Measurements from ENCODE around the gene LONP1.

GRCh38 chr19:5749505-5749904 is 29.6 kb upstream of the LONP1 start:
- TF ChIP-seq, protein P1, sequence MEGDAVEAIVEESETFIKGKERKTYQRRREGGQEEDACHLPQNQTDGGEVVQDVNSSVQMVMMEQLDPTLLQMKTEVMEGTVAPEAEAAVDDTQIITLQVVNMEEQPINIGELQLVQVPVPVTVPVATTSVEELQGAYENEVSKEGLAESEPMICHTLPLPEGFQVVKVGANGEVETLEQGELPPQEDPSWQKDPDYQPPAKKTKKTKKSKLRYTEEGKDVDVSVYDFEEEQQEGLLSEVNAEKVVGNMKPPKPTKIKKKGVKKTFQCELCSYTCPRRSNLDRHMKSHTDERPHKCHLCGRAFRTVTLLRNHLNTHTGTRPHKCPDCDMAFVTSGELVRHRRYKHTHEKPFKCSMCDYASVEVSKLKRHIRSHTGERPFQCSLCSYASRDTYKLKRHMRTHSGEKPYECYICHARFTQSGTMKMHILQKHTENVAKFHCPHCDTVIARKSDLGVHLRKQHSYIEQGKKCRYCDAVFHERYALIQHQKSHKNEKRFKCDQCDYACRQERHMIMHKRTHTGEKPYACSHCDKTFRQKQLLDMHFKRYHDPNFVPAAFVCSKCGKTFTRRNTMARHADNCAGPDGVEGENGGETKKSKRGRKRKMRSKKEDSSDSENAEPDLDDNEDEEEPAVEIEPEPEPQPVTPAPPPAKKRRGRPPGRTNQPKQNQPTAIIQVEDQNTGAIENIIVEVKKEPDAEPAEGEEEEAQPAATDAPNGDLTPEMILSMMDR (IDR thresholded peaks at IDR 0.05) = no peak
- no peak for TF ChIP-seq POLR2AphosphoS5 (IDR thresholded peaks at IDR 0.05; ENCODE audit: low read depth, low read length)
